Cerebellar nuclear complex (tissue), 1 donor: ENCODE results near the gene PDZD2.

Experiments
- DNase-seq, 2 experiments: peaks; one replicate each; lab custom pipeline; 2025; lab: John Stamatoyannopoulos, UW

The PDZD2 gene

GRCh38 chr5:31824869-31825517, 186.1 kb downstream of the PDZD2 start:
- no peak for DNase-seq

- peak in 1 of 2 experiments; percentile 3 for DNase-seq
Observed at GRCh38 chr5:31825518-31826068, 186.7 kb downstream of the PDZD2 start.

GRCh38 chr5:31827867-31828266, 188.9 kb downstream of the PDZD2 start:
- no peak for DNase-seq

- DNase-seq = no peak
Observed at GRCh38 chr5:31832966-31833365, 194.0 kb downstream of the PDZD2 start.

GRCh38 chr5:31833710-31834109, 194.8 kb downstream of the PDZD2 start:
- no peak for DNase-seq

- no peak for DNase-seq
Observed at GRCh38 chr5:31844622-31845345, 205.9 kb downstream of the PDZD2 start.

GRCh38 chr5:31845361-31845760, 206.4 kb downstream of the PDZD2 start:
- DNase-seq = no peak

- DNase-seq = no peak
Observed at GRCh38 chr5:31846934-31847333, 208.0 kb downstream of the PDZD2 start.

GRCh38 chr5:31847354-31847753, 208.4 kb downstream of the PDZD2 start:
- DNase-seq = peak; percentile 54 to 56

GRCh38 chr5:31850981-31851689, 212.2 kb downstream of the PDZD2 start:
- no peak for DNase-seq

- DNase-seq = no peak
Observed at GRCh38 chr5:31853398-31854135, 214.6 kb downstream of the PDZD2 start.

- DNase-seq = no peak
Observed at GRCh38 chr5:31854181-31855133, 215.5 kb downstream of the PDZD2 start.

- no peak for DNase-seq
Observed at GRCh38 chr5:31855134-31856040, 216.5 kb downstream of the PDZD2 start.

- no peak for DNase-seq
Observed at GRCh38 chr5:31859096-31859495, 220.2 kb downstream of the PDZD2 start.

GRCh38 chr5:31860278-31860677, 221.3 kb downstream of the PDZD2 start:
- no peak for DNase-seq

GRCh38 chr5:31860726-31861433, 221.9 kb downstream of the PDZD2 start:
- DNase-seq = no peak

- no peak for DNase-seq
Observed at GRCh38 chr5:31861601-31862000, 222.7 kb downstream of the PDZD2 start.

GRCh38 chr5:31863991-31864411, 225.1 kb downstream of the PDZD2 start:
- no peak for DNase-seq

- DNase-seq = no peak
Observed at GRCh38 chr5:31866166-31866565, 227.2 kb downstream of the PDZD2 start.
